SK-N-MC (cell line): ENCODE data around the gene EEFSEC.
"Not testable (repeated sequence)": the region's sequence is repeated elsewhere in the genome, so short reads cannot be mapped to it uniquely, and the experiment has no call there.

Source experiments
- DNase-seq: peaks from one replicate; pipeline ENCODE4 v3.0.0-alpha.2; 2011; ENCODE audit warnings: low read depth, low spot score
- H3K27ac ChIP-seq: fragments of 200-600 bp; sonication (generic); 2 replicates; pipeline ENCODE4 v1.5.1; 2016; ENCODE audit warnings: mixed run types
- H3K36me3 ChIP-seq: fragments of 200-600 bp; sonication (generic); 2 replicates; pipeline ENCODE4 v1.6.1; 2017; ENCODE audit warnings: antibody characterized with exemption, low read length, mixed read lengths; ENCODE audit not compliant: insufficient read depth
- H3K4me3 ChIP-seq: fragments of 200-600 bp; sonication (generic); 2 replicates; pipeline ENCODE4 v1.5.1; 2016
- H3K9ac ChIP-seq: fragments of 200-600 bp; sonication (generic); 2 replicates; pipeline ENCODE4 v1.8.0; 2017; ENCODE audit warnings: mixed run types, mixed read lengths; ENCODE audit not compliant: insufficient read length
- H3K9me3 ChIP-seq: fragments of 200-600 bp; sonication (generic); 2 replicates; pipeline ENCODE4 v1.6.1; 2017; ENCODE audit warnings: low read depth, mild to moderate bottlenecking, antibody characterized with exemption, low read length, moderate library complexity, mixed read lengths
- EZH2 ChIP-seq: fragments of 200-600 bp; sonication (generic); IDR thresholded peaks from one replicate; pipeline ENCODE4 v1.6.1; 2017; ENCODE audit warnings: antibody characterized with exemption
- FOXP2 ChIP-seq: optimal IDR thresholded peaks from 2 replicates; pipeline ENCODE3; 2011; ENCODE audit warnings: mild to moderate bottlenecking, moderate library complexity; ENCODE audit not compliant: insufficient read depth; ENCODE audit errors: extremely low read length, control extremely low read depth
- POLR2AphosphoS5 ChIP-seq: IDR thresholded peaks from 2 replicates; pipeline ENCODE4 v1.6.1; 2012; ENCODE audit warnings: mild to moderate bottlenecking, low read depth, low read length, borderline replicate concordance

EEFSEC gene

DNA sequence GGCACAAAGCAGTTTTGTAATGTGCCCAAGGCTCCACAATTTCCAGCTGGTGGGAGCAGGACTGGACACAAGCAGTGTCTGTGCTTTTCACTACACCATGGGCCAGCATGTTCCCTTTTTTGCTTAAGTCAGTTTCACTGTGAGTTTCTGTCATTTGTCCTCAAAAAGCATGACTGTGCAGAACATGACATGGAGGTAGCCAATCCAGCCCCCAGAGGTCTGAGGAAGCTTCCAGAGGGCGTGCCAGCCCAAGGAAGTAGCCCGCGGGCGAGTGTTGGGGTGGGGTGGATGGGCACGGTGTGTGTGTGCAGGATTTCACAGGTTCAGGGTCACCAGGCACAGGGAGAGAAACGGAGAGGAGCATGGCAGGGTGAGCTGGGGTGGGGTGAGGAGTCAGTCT is 8.0 kb upstream of the EEFSEC start:
- no peaks in the 10 kb centered on the region for H3K36me3 ChIP-seq

DNA sequence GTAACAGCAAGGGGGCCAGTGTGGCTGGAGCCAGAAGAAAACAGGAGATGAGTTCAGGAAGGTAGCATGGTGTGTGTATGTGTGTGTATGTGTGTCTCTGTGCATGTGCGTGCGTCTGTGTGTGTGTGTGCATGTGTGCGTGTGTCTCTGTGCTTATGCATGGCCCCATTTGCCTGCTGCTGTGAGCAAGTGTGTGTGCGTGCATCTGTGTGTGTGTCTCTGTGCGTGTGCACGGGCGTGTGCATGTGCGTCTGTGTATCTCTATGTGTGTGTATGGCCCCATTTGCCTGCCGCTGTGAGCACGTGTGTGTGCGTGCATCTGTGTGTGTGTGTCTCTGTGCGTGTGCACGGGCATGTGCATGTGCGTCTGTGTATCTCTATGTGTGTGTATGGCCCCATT is 7.1 kb upstream of the EEFSEC start:
- DNase-seq, result no peak
- no peak overlapping the region for H3K27ac ChIP-seq

More for the DNA sequence above, 8.0 kb upstream of the EEFSEC start:
- Histone ChIP-seq H3K9ac (no peak overlapping the region), H3K4me3 (no peak overlapping the region), H3K27ac (no peak overlapping the region), H3K9me3 (no peaks in the 10 kb centered on the region)
- DNase-seq, result no peak
- TF ChIP-seq EZH2 (no peak), FOXP2 (no peak), POLR2AphosphoS5 (no peak)

DNA sequence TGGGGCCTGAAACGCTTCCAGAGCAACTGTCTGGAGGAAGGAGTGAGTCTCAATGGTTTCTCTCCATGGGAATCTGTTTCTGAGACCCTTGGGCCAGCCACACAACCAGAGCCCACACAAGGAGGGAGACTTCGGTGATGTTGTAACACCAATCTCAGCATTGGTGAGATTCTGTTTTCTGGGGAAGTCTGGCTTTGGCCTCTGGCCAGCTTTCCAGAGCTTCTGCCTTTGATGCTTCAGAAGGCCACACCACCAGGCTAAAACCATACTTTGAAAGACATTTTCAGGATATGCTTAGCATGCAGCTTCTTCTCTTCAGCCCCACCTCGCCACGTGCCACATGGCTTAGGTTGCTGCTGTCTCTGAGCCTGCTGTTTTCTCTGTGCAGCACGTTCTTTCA is 3.6 kb upstream of the EEFSEC start:
- Histone ChIP-seq H3K27ac (no peak overlapping the region), H3K36me3 (no peaks in the 10 kb centered on the region)

More for the DNA sequence above, 7.1 kb upstream of the EEFSEC start:
- Histone ChIP-seq H3K4me3 (no peak overlapping the region), H3K9me3 (no peaks in the 10 kb centered on the region), H3K36me3 (no peaks in the 10 kb centered on the region), H3K9ac (no peak overlapping the region)
- TF ChIP-seq EZH2, result no peak
- no peak for TF ChIP-seq FOXP2
- TF ChIP-seq POLR2AphosphoS5, result no peak

DNA sequence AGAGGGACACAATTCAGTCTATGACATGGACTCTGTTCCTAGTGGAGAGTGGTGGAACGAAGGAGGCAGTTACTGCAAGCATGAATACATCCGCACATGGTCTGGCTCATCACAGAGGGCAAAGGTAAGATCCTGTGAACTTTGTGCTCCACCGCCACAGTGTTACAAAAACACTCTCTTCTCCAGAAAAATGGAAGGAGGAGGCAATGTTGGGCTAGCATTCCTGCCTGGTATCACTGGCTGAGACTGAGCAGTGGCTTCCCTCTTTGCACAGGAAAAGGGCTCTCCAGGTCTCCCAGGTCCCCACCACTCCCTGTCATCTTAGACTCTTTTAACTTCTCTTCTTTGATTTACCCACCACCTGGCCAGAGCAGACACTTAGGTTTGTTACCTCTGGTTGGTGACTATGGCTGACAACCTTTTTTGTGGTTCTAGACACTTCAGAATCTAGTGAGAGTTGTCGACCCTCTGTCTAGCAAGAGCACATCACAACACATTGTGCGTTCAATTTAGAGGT is 1.5 kb upstream of the EEFSEC start:
- H3K4me3 ChIP-seq, result no peak overlapping the region
- no peak overlapping the region for H3K27ac ChIP-seq
- H3K9ac ChIP-seq, result no peak overlapping the region
- DNase-seq, result no peak
- no peaks in the 10 kb centered on the region for H3K9me3 ChIP-seq
- H3K36me3 ChIP-seq, result peaks cover 15% of the 10 kb centered on the region
- TF ChIP-seq EZH2, result no peak
- no peak for TF ChIP-seq POLR2AphosphoS5
- TF ChIP-seq FOXP2, result no peak

More for the DNA sequence above, 3.6 kb upstream of the EEFSEC start:
- Histone ChIP-seq H3K9ac (no peak overlapping the region), H3K4me3 (no peak overlapping the region), H3K9me3 (no peaks in the 10 kb centered on the region)
- TF ChIP-seq EZH2, result no peak
- TF ChIP-seq FOXP2, result no peak
- no peak for TF ChIP-seq POLR2AphosphoS5
- no peak for DNase-seq

DNA sequence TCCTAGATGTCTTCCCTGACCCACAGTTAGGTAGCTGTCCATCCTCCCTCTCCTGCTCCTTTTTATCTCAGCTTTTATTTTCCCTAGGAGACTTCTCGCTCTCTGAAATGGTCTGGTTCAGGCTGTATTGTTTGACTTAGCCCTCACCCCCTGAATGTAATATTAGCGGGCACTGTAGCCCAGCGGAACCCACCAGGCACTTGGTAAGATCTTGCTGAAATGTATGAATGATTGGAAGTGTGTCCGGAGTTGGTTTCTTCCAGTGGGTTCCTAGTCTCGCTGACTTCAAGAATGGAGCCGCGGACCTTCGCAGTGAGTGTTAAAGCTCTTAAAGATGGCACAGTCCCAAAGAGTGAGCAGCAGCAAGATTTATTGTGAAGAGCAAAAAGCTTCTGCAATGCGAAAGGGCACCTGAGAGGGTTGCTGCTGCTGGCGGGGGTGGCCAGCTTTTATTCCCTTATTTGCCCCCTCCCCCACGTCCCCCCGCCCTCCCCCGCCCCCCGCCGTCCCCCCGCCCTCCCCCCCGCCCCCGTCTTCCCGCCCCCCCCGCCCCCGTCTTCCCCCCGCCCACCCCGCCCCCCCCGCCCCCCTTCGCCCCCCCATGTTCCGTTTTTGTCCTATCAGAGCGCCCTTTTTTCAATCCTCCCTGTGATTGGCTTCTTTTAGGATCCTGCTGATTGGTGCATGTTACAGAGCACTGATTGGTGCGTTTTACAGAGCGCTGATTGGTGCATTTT is 694 bp upstream of the EEFSEC start:
- Histone ChIP-seq H3K9ac (peak overlapping the region; percentile 81), H3K27ac (peak overlapping the region; percentile 58; the same call in 1 of the 2 replicates), H3K9me3 (no peaks in the 10 kb centered on the region), H3K36me3 (peaks cover 23% of the 10 kb centered on the region), H3K4me3 (peak overlapping the region; percentile 88)
- DNase-seq, result no peak
- TF ChIP-seq POLR2AphosphoS5, result no peak
- no peak for TF ChIP-seq FOXP2
- TF ChIP-seq EZH2, result no peak

DNA sequence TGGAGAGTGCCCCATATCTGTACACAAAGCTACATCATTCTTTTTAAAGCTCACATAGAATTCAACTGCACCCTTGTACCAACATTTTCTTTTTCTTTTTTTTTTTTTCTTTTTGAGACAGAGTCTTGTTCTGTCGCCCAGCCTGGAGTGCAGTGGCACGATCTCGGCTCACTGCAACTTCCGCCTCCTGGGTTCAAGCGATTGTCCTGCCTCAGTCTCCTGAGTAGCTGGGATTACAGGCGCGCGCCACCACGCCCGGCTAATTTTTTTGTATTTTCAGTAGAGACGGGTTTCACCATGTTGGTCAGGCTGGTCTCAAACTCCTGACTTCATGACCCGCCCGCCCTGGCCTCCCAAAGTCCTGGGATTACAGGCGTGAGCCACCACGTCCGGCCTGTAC is 1.1 kb downstream of the EEFSEC start:
- H3K27ac ChIP-seq, DNase-seq, H3K9me3 ChIP-seq: not testable (repeated sequence)
- H3K4me3 ChIP-seq, result peak overlapping the region; percentile 88
- H3K9ac ChIP-seq, result peak overlapping the region; percentile 81
- peaks cover 33% of the 10 kb centered on the region for H3K36me3 ChIP-seq

DNA sequence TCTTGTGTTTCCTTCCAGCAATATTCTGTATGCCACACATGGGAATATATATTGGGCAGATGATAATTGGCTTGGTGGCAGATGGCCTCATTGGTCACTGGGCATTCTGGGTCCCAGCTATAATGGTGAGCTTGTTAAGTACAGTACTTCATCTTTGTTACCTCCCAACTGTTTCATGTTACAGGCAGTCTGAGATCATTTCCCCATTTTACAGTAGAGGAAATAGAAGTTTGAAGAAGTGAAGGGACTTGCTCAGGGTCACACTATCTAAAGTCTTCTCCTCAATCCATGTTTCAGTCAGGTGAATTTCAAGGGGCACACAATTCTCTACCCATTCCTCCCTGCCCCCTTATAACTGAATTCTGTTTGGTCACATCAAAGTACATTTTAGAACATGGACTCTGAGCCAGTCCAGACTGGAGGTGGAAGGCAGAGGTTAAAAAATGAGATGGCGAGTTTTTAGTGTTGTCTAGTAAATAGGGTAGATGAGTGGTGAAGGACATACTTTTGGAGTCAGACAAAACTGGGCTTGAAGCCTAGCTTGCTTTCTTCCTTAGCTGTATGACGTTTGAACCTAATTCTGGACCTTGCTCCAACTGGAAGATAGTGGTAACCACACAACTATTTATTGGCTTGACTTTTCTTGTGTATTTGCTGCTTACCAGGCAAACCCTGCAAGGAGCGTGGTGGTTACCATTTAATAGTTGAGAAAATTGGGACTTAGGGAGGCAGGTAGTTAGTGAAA is 2.5 kb downstream of the EEFSEC start:
- Histone ChIP-seq H3K27ac (no peak overlapping the region), H3K36me3 (peaks cover 33% of the 10 kb centered on the region), H3K9ac (no peak overlapping the region), H3K4me3 (no peak overlapping the region), H3K9me3 (no peaks in the 10 kb centered on the region)
- no peak for DNase-seq
- no peak for TF ChIP-seq FOXP2
- TF ChIP-seq POLR2AphosphoS5, result no peak
- TF ChIP-seq EZH2, result no peak

DNA sequence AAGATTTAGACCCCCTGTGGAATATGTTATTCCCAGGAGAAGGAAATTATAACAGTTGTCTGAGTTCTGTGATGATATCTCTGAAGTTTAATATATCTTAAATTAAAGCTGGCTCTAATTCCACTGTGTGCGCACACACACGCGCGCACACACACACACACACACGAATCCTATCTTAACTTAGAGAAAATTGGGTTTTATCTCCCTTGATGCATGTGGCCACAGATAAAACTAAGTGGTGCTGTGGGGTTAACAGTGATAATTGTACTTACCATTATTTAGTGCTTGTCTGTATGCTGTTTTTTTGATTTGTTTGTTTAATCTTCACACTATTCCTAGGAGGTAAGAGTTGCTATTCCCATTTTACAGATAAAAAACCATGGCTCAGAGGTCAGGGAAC is 7.4 kb downstream of the EEFSEC start:
- Histone ChIP-seq H3K4me3 (no peak overlapping the region), H3K9ac (no peak overlapping the region)

DNA sequence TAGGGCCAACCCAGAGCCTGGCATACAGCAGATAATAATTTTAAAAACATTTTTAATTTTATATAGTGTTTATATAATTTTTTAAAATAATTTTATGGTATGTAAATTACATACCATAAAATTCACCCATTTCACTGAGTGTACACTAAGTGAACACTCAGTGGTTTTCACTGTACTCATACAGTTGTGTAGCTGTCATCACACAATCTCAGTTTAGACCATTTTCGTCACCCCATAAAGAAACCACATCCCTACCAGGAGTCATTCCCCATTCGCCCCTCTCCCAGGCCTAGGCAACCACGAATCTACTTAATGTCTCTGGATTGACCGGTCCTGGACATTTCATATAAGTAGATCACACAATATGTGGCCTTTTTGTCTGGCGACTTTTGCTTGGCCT is 10.2 kb downstream of the EEFSEC start:
- Histone ChIP-seq H3K9me3 (no peaks in the 10 kb centered on the region), H3K9ac (no peak overlapping the region), H3K4me3 (no peak overlapping the region), H3K36me3 (peaks cover 2% of the 10 kb centered on the region), H3K27ac (no peak overlapping the region)
- TF ChIP-seq FOXP2 (no peak), POLR2AphosphoS5 (no peak), EZH2 (no peak)
- no peak for DNase-seq

More for the DNA sequence above, 7.4 kb downstream of the EEFSEC start:
- H3K9me3 ChIP-seq, result no peaks in the 10 kb centered on the region
- TF ChIP-seq FOXP2, result no peak
- no peak overlapping the region for H3K27ac ChIP-seq
- H3K36me3 ChIP-seq, result peaks cover 29% of the 10 kb centered on the region
- DNase-seq, result no peak
